Measurements from ENCODE around the gene CA10. TPM values are rescaled to one million over a fixed set of nuclear protein-coding genes. Genes with fewer than 3 reads are reported as not detected.

Gene CA10
- total and polyA plus RNA-seq, 9 of the 15 experiments (the other 6 are each of a cell fraction or from before 2014, with no cell fraction given): not detected

DNA sequence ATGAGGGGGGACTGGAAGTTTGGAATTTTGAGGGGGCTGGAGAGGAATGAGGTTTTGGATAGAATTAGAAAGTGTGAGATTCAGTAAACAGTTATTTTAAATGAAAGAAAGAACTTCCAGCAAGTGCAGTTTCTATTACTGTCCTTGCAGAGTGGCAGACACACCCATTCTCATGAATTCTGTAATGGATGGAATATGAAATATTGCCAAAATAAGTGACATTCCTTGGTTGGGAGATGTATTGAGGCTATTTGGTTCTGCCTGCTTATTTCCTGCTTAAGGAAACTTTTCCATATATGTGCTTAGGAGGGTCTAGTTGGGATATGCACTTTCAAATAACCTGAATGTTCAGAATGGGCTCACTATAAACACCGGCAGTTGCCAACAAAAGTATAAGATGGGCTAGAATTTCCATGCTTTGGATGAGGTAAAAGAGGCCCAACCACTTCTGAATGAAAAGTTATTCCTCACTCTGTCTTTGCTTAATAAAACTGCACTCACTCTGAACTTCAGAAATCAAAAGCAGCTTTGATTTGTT lies 434.4 kb downstream of the CA10 start (continued):
- TF ChIP-seq, protein P1, sequence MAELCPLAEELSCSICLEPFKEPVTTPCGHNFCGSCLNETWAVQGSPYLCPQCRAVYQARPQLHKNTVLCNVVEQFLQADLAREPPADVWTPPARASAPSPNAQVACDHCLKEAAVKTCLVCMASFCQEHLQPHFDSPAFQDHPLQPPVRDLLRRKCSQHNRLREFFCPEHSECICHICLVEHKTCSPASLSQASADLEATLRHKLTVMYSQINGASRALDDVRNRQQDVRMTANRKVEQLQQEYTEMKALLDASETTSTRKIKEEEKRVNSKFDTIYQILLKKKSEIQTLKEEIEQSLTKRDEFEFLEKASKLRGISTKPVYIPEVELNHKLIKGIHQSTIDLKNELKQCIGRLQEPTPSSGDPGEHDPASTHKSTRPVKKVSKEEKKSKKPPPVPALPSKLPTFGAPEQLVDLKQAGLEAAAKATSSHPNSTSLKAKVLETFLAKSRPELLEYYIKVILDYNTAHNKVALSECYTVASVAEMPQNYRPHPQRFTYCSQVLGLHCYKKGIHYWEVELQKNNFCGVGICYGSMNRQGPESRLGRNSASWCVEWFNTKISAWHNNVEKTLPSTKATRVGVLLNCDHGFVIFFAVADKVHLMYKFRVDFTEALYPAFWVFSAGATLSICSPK (IDR thresholded peaks at IDR 0.05; ENCODE audit: borderline replicate concordance): no peak

DNA sequence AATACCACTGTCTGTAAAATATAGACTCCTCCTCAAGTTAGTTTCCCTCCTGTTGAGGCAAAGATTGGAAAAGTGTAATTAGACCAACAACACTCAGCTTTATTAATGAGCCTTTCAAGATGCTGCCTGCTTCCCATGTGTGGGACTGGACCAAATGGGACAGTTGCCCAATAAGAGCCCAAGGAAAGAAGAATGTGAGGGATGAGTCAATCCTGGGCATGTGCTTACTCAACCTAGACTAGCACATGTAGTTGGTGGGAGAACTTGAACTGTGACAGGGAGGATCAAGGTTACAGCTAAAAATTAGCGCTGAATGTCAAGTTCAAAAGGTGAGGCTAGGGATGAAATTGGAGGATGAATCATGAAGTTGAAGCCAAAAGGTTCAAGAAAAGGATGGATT lies 435.5 kb downstream of the CA10 start:
- Histone ChIP-seq H3K4me2 (ENCODE audit: insufficient read depth, low read length) (no peak overlapping the region), H3K36me3 (ENCODE audit: control insufficient read depth, insufficient read depth, low read length) (no peaks in the 10 kb centered on the region), H3K4me3 (no peak overlapping the region), H3K27me3 (ENCODE audit: control insufficient read depth in 2 of 2, insufficient read depth in 2 of 2, low read length in 2 of 2) (no peaks in the 10 kb centered on the region), H4K20me1 (replicated peaks; ENCODE audit: control insufficient read depth, insufficient read depth, low read length) (no peaks in the 10 kb centered on the region), H3K9me3 (replicated peaks; ENCODE audit: control insufficient read depth, insufficient read depth, low read depth, low read length) (no peaks in the 10 kb centered on the region), H3K9ac (ENCODE audit: insufficient read depth in 1 of 2, low read depth in 2 of 2, low read length in 2 of 2) (no peak overlapping the region), H3K9me1 (ENCODE audit: control insufficient read depth, insufficient read depth, low read length) (no peaks in the 10 kb centered on the region), H3K79me2 (ENCODE audit: control insufficient read depth, insufficient read depth, low read length) (no peaks in the 10 kb centered on the region), H3K4me1 (replicated peaks in 1 of 2; ENCODE audit: control insufficient read depth in 2 of 2, insufficient read depth in 2 of 2, low read length in 2 of 2) (no peaks in the 10 kb centered on the region), H2AFZ (ENCODE audit: low read depth, low read length) (no peak overlapping the region), H3K27ac (ENCODE audit: extremely low read depth, low read depth, low read length) (no peak overlapping the region)
- FAIRE-seq (no peak), DNase-seq (ENCODE audit: extremely low read depth in 1 of 4, low spot score in 3 of 4) (no peak), ATAC-seq (no peak)
- POLR2A ChIA-PET: no interaction called here
- no peak for TF ChIP-seq TAF9B (IDR thresholded peaks at IDR 0.05; ENCODE audit: partially characterized antibody)
- TF ChIP-seq, protein P2, sequence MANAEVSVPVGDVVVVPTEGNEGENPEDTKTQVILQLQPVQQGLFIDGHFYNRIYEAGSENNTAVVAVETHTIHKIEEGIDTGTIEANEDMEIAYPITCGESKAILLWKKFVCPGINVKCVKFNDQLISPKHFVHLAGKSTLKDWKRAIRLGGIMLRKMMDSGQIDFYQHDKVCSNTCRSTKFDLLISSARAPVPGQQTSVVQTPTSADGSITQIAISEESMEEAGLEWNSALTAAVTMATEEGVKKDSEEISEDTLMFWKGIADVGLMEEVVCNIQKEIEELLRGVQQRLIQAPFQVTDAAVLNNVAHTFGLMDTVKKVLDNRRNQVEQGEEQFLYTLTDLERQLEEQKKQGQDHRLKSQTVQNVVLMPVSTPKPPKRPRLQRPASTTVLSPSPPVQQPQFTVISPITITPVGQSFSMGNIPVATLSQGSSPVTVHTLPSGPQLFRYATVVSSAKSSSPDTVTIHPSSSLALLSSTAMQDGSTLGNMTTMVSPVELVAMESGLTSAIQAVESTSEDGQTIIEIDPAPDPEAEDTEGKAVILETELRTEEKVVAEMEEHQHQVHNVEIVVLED (CRISPR knock-in tag; IDR thresholded peaks at IDR 0.05): no peak
- 6% methylated on average over 1 of the region's 1 CpG for WGBS (ENCODE audit: insufficient coverage, low coverage, missing lambda C conversion rate)
- no TSS peak for BruUV-seq (replicated peaks)
- CTCF ChIA-PET (ENCODE audit: low intra/inter-chr PET ratio): no interaction called here
- intact Hi-C loops (cut with micrococcal nuclease) (no loop called here), in situ Hi-C loops (cut with MboI) (no loop called here)

Data from K562 (cell line).